B cell (primary cell): ENCODE measurements around the gene C21orf58.

Experiments used
- EZH2 ChIP-seq: IDR thresholded peaks from 2 replicates; pipeline ENCODE4 v1.6.1; 2012; ENCODE audit warnings: borderline replicate concordance, low read depth, mild to moderate bottlenecking, moderate library complexity, low read length; ENCODE audit not compliant: insufficient read depth, poor library complexity, severe bottlenecking
- TF ChIP-seq, protein P1 (sequence below): fragments of 200-600 bp; IDR thresholded peaks from one replicate; pipeline ENCODE4 v1.8.0; 2022; ENCODE audit warnings: antibody characterized with exemption, mild to moderate bottlenecking

DNA sequence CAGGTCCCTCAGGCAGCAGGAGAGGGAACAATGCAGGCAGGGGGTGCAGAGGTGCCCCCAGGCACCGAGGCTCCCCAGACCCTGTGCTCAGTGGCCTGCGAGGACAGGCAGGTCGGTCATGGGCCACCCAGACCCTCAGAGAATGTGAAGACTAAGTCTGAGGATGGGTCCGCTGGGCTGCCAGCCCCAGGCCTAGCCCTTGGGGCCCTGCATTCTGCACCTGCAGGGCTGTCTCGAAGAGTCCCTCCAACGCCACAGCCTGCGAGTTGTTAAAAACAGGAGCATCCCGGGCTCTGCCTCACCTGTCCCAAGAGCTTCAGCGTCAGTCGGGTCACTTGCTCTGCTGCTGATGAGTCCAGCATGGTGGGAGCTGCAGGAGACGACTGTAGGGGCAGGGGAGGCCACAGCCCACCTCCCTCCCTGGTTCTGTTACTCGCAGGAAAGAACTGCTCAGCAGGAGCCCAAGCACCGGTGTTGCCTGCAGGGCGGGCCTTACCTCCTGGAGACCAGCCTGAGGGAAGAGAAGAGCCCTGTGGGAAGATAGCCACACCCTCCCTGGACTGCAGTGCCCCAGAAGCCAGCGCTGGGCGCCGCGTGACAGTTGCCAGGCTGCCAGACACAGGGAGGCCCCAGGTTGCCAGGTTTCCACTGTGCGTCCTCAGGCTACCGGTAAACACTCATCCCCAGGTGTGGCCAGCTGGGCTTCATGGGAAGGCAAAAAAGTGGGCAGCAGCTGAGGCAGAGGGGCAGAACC lies 5.8 kb downstream of the C21orf58 start:
- TF ChIP-seq, protein P1, sequence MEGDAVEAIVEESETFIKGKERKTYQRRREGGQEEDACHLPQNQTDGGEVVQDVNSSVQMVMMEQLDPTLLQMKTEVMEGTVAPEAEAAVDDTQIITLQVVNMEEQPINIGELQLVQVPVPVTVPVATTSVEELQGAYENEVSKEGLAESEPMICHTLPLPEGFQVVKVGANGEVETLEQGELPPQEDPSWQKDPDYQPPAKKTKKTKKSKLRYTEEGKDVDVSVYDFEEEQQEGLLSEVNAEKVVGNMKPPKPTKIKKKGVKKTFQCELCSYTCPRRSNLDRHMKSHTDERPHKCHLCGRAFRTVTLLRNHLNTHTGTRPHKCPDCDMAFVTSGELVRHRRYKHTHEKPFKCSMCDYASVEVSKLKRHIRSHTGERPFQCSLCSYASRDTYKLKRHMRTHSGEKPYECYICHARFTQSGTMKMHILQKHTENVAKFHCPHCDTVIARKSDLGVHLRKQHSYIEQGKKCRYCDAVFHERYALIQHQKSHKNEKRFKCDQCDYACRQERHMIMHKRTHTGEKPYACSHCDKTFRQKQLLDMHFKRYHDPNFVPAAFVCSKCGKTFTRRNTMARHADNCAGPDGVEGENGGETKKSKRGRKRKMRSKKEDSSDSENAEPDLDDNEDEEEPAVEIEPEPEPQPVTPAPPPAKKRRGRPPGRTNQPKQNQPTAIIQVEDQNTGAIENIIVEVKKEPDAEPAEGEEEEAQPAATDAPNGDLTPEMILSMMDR, result no peak
- no peak for TF ChIP-seq EZH2
